SK-N-SH (cell line): Measurements from ENCODE around the gene AFAP1L2. TPM values are rescaled to one million over a fixed set of nuclear protein-coding genes. Genes with fewer than 3 reads are reported as not detected.

Source experiments
- CTCF ChIA-PET: fragments of 300-600, 350-600 bp; formaldehyde crosslinking; extraction: SDS; loops from one replicate; lab custom pipeline; 2021; lab: Yijun Ruan, JAX
- POLR2A ChIA-PET: fragments of 350-600 bp; sonication (Branson Sonifier 250); formaldehyde crosslinking; extraction: SDS; loops from one replicate; lab custom pipeline; 2020; ENCODE audit warnings: antibody characterized with exemption, inconsistent platforms; lab: Yijun Ruan, JAX
- DNase-seq: peaks from one replicate; pipeline ENCODE4 v3.0.0; 2012
- H2AFZ ChIP-seq: fragments of 200-600 bp; sonication (generic); 2 replicates; pipeline ENCODE4 v1.8.1; 2016; ENCODE audit warnings: antibody characterized with exemption, mild to moderate bottlenecking, low read depth
- H3F3A ChIP-seq: fragments of 200-600 bp; sonication (generic); replicated peaks from 2 replicates; pipeline ENCODE3; 2016; ENCODE audit warnings: antibody characterized with exemption, mild to moderate bottlenecking; ENCODE audit not compliant: insufficient read depth
- H3K27ac ChIP-seq, 2 experiments: fragments of 200-500 bp in 1 of 2; fragments of 200-600 bp in 1 of 2; sonication (Bioruptor generic) in 1 of 2; sonication (generic), shearing (Covaris generic) in 1 of 2; 2 replicates each; pipeline versions ENCODE4 v1.5.1 to v1.6.1; 2014 to 2016; ENCODE audit warnings: low read depth in 2 of 2, inconsistent platforms in 1 of 2, low read length in 1 of 2, mild to moderate bottlenecking in 1 of 2, mixed read lengths in 1 of 2
- H3K27me3 ChIP-seq: fragments of 200-600 bp; sonication (generic), shearing (Covaris generic); 2 replicates; pipeline ENCODE4 v1.6.1; 2016; ENCODE audit warnings: mixed run types; ENCODE audit not compliant: insufficient read depth
- H3K36me3 ChIP-seq, 2 experiments: fragments of 200-500 bp in 1 of 2; fragments of 200-600 bp in 1 of 2; sonication (Bioruptor generic) in 1 of 2; sonication (generic) in 1 of 2; replicated peaks in 1 of 2; 2 replicates each; pipeline versions ENCODE3 to v1.5.1; 2014 to 2016; ENCODE audit warnings: low read length in 1 of 2, mild to moderate bottlenecking in 1 of 2; ENCODE audit not compliant: insufficient read depth in 2 of 2, control insufficient read depth in 1 of 2
- H3K4me1 ChIP-seq, 2 experiments: fragments of 200-500 bp in 1 of 2; fragments of 200-600 bp in 1 of 2; sonication (Bioruptor generic) in 1 of 2; sonication (generic), shearing (Covaris generic) in 1 of 2; 2 replicates each; pipeline versions ENCODE4 v1.5.1 to v1.6.1; 2014 to 2016; ENCODE audit warnings: low read depth in 1 of 2, low read length in 1 of 2, mixed run types in 1 of 2; ENCODE audit not compliant: insufficient read depth in 2 of 2, control insufficient read depth in 1 of 2
- H3K4me2 ChIP-seq: fragments of 200-600 bp; sonication (generic), shearing (Covaris generic); 2 replicates; pipeline ENCODE4 v1.6.1; 2017; ENCODE audit warnings: mixed run types
- H3K4me3 ChIP-seq, 2 experiments: fragments of 200-500 bp in 1 of 2; fragments of 200-600 bp in 1 of 2; sonication (Bioruptor generic) in 1 of 2; sonication (generic), shearing (Covaris generic) in 1 of 2; 2 replicates each; pipeline versions ENCODE4 v1.5.1 to v1.8.1; 2014 to 2016; ENCODE audit warnings: low read depth in 2 of 2, inconsistent platforms in 1 of 2, low read length in 1 of 2, mild to moderate bottlenecking in 1 of 2, mixed read lengths in 1 of 2, moderate library complexity in 1 of 2
- H3K79me2 ChIP-seq: fragments of 200-600 bp; sonication (generic); 2 replicates; pipeline ENCODE4 v1.8.1; 2017; ENCODE audit warnings: mild to moderate bottlenecking; ENCODE audit not compliant: insufficient read depth
- H3K9ac ChIP-seq: fragments of 200-600 bp; sonication (generic); 2 replicates; pipeline ENCODE4 v1.6.1; 2017; ENCODE audit warnings: mixed run types
- H3K9me2 ChIP-seq: fragments of 200-600 bp; sonication (generic); 2 replicates; pipeline ENCODE4 v1.6.1; 2017; ENCODE audit warnings: mixed run types
- H3K9me3 ChIP-seq: fragments of 200-600 bp; sonication (generic); 2 replicates; pipeline ENCODE4 v1.6.1; 2017; ENCODE audit warnings: mixed run types, mild to moderate bottlenecking, moderate library complexity
- H4K20me1 ChIP-seq: fragments of 200-600 bp; sonication (generic); 2 replicates; pipeline ENCODE4 v1.6.1; 2017; ENCODE audit warnings: mild to moderate bottlenecking, mixed run types; ENCODE audit not compliant: insufficient read depth
- CHD2 ChIP-seq: fragments of 150-350 bp; IDR thresholded peaks from 2 replicates; pipeline ENCODE4 v1.6.1; 2018; ENCODE audit warnings: low read length; ENCODE audit not compliant: partially characterized antibody
- ELF1 ChIP-seq: IDR thresholded peaks from 2 replicates; pipeline ENCODE4 v1.4.0; 2012
- EZH2phosphoT487 ChIP-seq: fragments of 200-600 bp; sonication (generic); IDR thresholded peaks from 2 replicates; pipeline ENCODE4 v1.6.1; 2017; ENCODE audit warnings: low read depth, mixed run types, mild to moderate bottlenecking, antibody characterized with exemption, moderate library complexity, borderline replicate concordance
- JUND ChIP-seq: IDR thresholded peaks from 2 replicates; pipeline ENCODE4 v1.4.0; 2012
- MAX ChIP-seq: IDR thresholded peaks from 2 replicates; pipeline ENCODE4 v1.4.0; 2012; ENCODE audit warnings: low read depth
- MEF2A ChIP-seq: IDR thresholded peaks from 2 replicates; pipeline ENCODE4 v1.4.0; 2012; ENCODE audit warnings: low read depth, borderline replicate concordance
- MXI1 ChIP-seq: IDR thresholded peaks from 2 replicates; pipeline ENCODE4 v1.6.1; 2012; ENCODE audit warnings: mild to moderate bottlenecking, low read depth, low read length, improper control_type of control experiment
- NRF1 ChIP-seq: IDR thresholded peaks from 2 replicates; pipeline ENCODE4 v1.6.1; 2012; ENCODE audit warnings: low read depth, mild to moderate bottlenecking, low read length
- POLR2AphosphoS5 ChIP-seq: IDR thresholded peaks from 2 replicates; pipeline ENCODE4 v1.6.1; 2012; ENCODE audit warnings: low read depth, low read length
- SMC3 ChIP-seq: IDR thresholded peaks from 2 replicates; pipeline ENCODE4 v1.6.1; 2012; ENCODE audit warnings: low read depth, low read length, improper control_type of control experiment
- TAF1 ChIP-seq: IDR thresholded peaks from 2 replicates; pipeline ENCODE4 v1.6.1; 2012; ENCODE audit warnings: low read depth, mild to moderate bottlenecking, low read length, moderate library complexity, borderline replicate concordance
- TCF12 ChIP-seq: IDR thresholded peaks from 2 replicates; pipeline ENCODE4 v1.4.0; 2012
- WGBS: methylation state at CpG from one replicate; pipeline ENCODE4 v1.1.6; 2017; ENCODE audit warnings: low lambda C conversion rate; 5-methylcytosine and 5-hydroxymethylcytosine counted together
- polyA plus RNA-seq, 3 experiments: library from polyadenylated mRNA; depleted of rRNA; stranded (reverse); fragments of >200 nt; gene quantifications; 2 replicates each; pipeline ENCODE4 v1.2.3, GENCODE V29; 2012

Gene AFAP1L2
- polyA plus RNA-seq, 1 of the 3 experiments (the other 2 are of a cell fraction), result 0.54 TPM

- no peaks in the 10 kb centered on the region for H3K36me3 ChIP-seq
- no peak overlapping the region for H3K4me3 ChIP-seq
- no peak overlapping the region for H3K9ac ChIP-seq
- TF ChIP-seq TCF12 (no peak), SMC3 (no peak)
- no peaks in the 10 kb centered on the region; a peak in 1 of 4 replicates for H3K4me1 ChIP-seq
- no peaks in the 10 kb centered on the region for H3K9me3 ChIP-seq
- WGBS, result 70% methylated on average over 5 of the region's 5 CpGs
- no peak overlapping the region for H3K4me2 ChIP-seq
- H3K27me3 ChIP-seq, result peaks cover 20% of the 10 kb centered on the region; the same call in 1 of the 2 replicates
- no peak overlapping the region for H3K27ac ChIP-seq
- ChIA-PET POLR2A (no interaction called here), CTCF (no interaction called here)
- no peak for DNase-seq
- no peak overlapping the region for H2AFZ ChIP-seq
- no peaks in the 10 kb centered on the region for H4K20me1 ChIP-seq
- no peaks in the 10 kb centered on the region for H3K79me2 ChIP-seq
- H3K9me2 ChIP-seq, result no peaks in the 10 kb centered on the region
- H3F3A ChIP-seq, result no peaks in the 10 kb centered on the region
Observed at GRCh38 chr10:114392112-114392835, 12.0 kb downstream of the AFAP1L2 start.

- Histone ChIP-seq H3K9ac (no peak overlapping the region), H3K4me1 (no peaks in the 10 kb centered on the region; a peak in 1 of 4 replicates), H3K36me3 (no peaks in the 10 kb centered on the region), H3K27ac (no peak overlapping the region), H3K9me3 (no peaks in the 10 kb centered on the region), H3K4me3 (no peak overlapping the region), H3K27me3 (peaks cover 14% of the 10 kb centered on the region; the same call in 1 of the 2 replicates), H2AFZ (no peak overlapping the region), H3F3A (no peaks in the 10 kb centered on the region), H3K9me2 (no peaks in the 10 kb centered on the region), H3K4me2 (no peak overlapping the region), H4K20me1 (no peaks in the 10 kb centered on the region), H3K79me2 (no peaks in the 10 kb centered on the region)
- no peak for DNase-seq
- CTCF ChIA-PET, result no interaction called here
- 35% methylated on average over 5 of the region's 5 CpGs for WGBS
- POLR2A ChIA-PET, result no interaction called here
- TF ChIP-seq SMC3 (no peak), CHD2 (no peak), JUND (no peak), TAF1 (no peak), POLR2AphosphoS5 (no peak), NRF1 (no peak)
Observed at GRCh38 chr10:114391599-114391998, 12.7 kb downstream of the AFAP1L2 start.

GRCh38 chr10:114389426-114389825, 14.9 kb downstream of the AFAP1L2 start:
- no peaks in the 10 kb centered on the region for H3F3A ChIP-seq
- no peaks in the 10 kb centered on the region for H3K9me3 ChIP-seq
- H3K27me3 ChIP-seq, result 0 out of 2 replicates have a peak, but pooled peaks cover under 1% of the 10 kb centered on the region
- no peak overlapping the region for H3K4me2 ChIP-seq
- H3K4me1 ChIP-seq, result no peaks in the 10 kb centered on the region; a peak in 1 of 4 replicates
- no peaks in the 10 kb centered on the region for H3K79me2 ChIP-seq
- H3K27ac ChIP-seq, result no peak overlapping the region
- no peak for DNase-seq
- H3K9ac ChIP-seq, result no peak overlapping the region
- no peak overlapping the region for H2AFZ ChIP-seq
- ChIA-PET CTCF (no interaction called here), POLR2A (interaction anchor here (1.3 kb wide), 1 partner anchor 15 kb away, joined by 3 read pairs; no protein-coding TSS in a partner anchor)
- H3K36me3 ChIP-seq, result no peaks in the 10 kb centered on the region
- 43% methylated on average over 5 of the region's 5 CpGs for WGBS
- TF ChIP-seq MAX (no peak), ELF1 (no peak), MEF2A (no peak), CHD2 (no peak), EZH2phosphoT487 (no peak), MXI1 (no peak)
- no peaks in the 10 kb centered on the region for H4K20me1 ChIP-seq
- H3K4me3 ChIP-seq, result no peak overlapping the region
- H3K9me2 ChIP-seq, result no peaks in the 10 kb centered on the region
